Measurements from ENCODE around the gene SAMD14.
A peak's percentile ranks its signal among the peaks of the same experiment; 100 is the strongest.

Gene SAMD14

GRCh38 chr17:50097455-50097854, 32.5 kb downstream of the SAMD14 start:
- Mint-ChIP-seq H3K4me3 (no peak overlapping the region), H3K27me3 (no peaks in the 10 kb centered on the region), H3K27ac (no peak overlapping the region), H3K4me1 (peaks cover 26% of the 10 kb centered on the region), H3K9me3 (no peaks in the 10 kb centered on the region), H3K36me3 (ENCODE audit: low read depth) (no peaks in the 10 kb centered on the region)
- DNase-seq (no peak), ATAC-seq (no peak)

GRCh38 chr17:50096758-50097157, 33.2 kb downstream of the SAMD14 start:
- DNase-seq, result no peak
- H3K36me3 Mint-ChIP-seq (ENCODE audit: low read depth), result no peaks in the 10 kb centered on the region
- no peaks in the 10 kb centered on the region for H3K27me3 Mint-ChIP-seq
- no peaks in the 10 kb centered on the region for H3K9me3 Mint-ChIP-seq
- ATAC-seq, result no peak
- H3K4me3 Mint-ChIP-seq, result no peak overlapping the region
- no peak overlapping the region for H3K27ac Mint-ChIP-seq
- H3K4me1 Mint-ChIP-seq, result peaks cover 26% of the 10 kb centered on the region

- Mint-ChIP-seq H3K4me1 (peaks cover 26% of the 10 kb centered on the region), H3K27me3 (no peaks in the 10 kb centered on the region), H3K27ac (peak overlapping the region; percentile 70), H3K4me3 (peak overlapping the region; percentile 85), H3K9me3 (no peaks in the 10 kb centered on the region), H3K36me3 (ENCODE audit: low read depth) (no peaks in the 10 kb centered on the region)
- no peak for DNase-seq
- no peak for ATAC-seq
Observed at GRCh38 chr17:50096092-50096491, 33.9 kb downstream of the SAMD14 start.

DNA sequence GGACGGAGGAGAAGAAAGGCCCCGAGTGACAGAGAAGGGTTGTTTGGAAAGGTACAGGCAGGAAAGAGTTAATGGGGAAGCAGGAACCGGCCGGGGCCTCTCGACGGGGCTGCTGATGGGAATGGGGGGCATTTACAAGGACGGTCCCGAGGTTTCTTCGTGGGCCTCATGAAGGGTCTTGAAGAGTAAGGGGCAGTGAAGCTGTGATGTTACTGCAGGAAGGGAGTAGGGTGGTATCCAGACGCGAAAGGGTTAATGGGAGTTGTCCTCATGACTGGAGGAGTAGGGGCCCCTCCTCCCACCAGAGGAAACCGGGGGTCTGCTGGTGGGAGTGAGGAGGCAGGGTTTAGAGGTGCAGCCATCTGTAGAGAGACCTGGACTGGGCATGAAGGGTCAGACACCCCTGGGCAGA, 34.3 kb downstream of the SAMD14 start:
- no peaks in the 10 kb centered on the region for H3K27me3 Mint-ChIP-seq
- peak overlapping the region; percentile 85 for H3K4me3 Mint-ChIP-seq
- H3K4me1 Mint-ChIP-seq, result peaks cover 26% of the 10 kb centered on the region
- peak overlapping the region; percentile 70 for H3K27ac Mint-ChIP-seq
- ATAC-seq, result no peak
- DNase-seq, result no peak
- no peaks in the 10 kb centered on the region for H3K36me3 Mint-ChIP-seq (ENCODE audit: low read depth)
- H3K9me3 Mint-ChIP-seq, result no peaks in the 10 kb centered on the region

DNA sequence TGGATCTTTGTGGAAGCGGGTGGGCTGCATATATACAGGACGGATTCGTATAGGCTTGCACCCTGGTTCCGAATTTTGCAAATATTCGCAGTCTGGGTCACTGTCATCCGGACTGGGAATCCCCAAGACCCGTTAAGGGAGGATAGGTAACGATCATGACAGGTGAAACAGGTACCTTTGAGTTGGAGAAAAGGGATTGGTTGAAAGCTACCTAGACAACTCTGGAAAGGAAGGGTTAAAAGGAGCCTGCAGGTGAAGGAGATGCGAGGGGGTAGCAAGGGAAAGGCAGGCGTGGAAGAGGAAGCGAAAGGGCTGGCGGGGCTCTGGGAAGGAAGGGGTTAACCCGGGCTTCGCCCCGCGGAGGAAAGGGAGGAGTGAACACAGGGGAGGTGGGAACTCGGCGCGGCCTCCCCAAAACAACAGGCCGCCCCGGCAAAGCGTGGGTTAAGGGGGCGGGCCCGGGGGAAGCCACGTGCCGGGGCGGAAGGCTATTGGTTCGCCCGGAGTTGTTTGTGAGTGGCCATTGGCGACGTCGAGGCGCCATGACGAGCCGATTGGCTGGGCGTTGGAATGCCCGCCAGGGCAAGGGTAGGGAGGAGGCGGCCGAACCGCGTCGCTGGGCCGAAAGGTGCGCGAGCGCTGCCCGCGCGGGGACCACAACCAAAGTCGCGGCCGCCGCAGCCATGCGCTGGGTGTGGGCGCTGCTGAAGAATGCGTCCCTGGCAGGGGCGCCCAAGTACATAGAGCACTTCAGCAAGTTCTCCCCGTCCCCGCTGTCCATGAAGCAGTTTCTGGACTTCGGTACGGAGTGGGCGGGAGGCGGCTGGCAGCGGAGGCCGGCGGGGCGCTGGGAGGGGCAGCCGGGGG, 35.0 kb downstream of the SAMD14 start, which contains the start of gene PDK2:
TSS of gene PDK2 (plus strand) at position 599 of the 867 bp plus-strand sequence. CDS start at position 684, 85 bp downstream.
- Mint-ChIP-seq H3K4me1 (peaks cover 26% of the 10 kb centered on the region), H3K27me3 (no peaks in the 10 kb centered on the region), H3K9me3 (no peaks in the 10 kb centered on the region), H3K27ac (peak within 1 kb of the TSS; percentile 82), H3K36me3 (ENCODE audit: low read depth) (no peaks in the 10 kb centered on the region), H3K4me3 (peak within 1 kb of the TSS; percentile 85)
- ATAC-seq, result peak; percentile 96
- DNase-seq, result peak; percentile 93

DNA sequence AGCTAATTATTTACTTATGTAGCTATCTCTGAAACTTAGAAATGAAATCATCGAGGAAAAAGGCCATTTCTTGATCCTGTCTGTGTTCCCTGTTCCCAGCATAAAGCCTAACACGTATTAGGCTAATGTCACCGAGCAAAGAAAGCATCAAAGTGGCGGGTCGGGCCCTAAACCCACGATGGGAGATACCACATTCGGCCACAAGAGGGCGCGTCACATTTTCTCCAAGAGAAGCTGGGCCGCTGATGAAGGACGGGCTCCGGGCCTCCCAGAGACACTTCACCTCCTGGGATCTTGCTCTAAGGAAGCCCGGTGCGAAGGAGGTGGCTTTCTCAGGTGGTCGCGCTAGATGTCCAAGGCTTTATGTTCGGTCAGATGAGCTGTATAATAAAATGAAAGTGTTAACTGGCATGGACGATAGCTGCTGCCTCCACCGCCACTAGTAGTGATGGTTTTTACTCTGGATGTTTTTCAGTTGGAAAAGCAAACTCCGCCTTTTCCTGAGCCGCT, 35.7 kb downstream of the SAMD14 start:
- peak overlapping the region; percentile 82 for H3K27ac Mint-ChIP-seq
- H3K4me1 Mint-ChIP-seq, result peaks cover 23% of the 10 kb centered on the region
- H3K9me3 Mint-ChIP-seq, result no peaks in the 10 kb centered on the region
- ATAC-seq (peak; percentile 39), DNase-seq (peak; percentile 94)
- H3K4me3 Mint-ChIP-seq, result peak overlapping the region; percentile 85
- H3K27me3 Mint-ChIP-seq, result no peaks in the 10 kb centered on the region
- no peaks in the 10 kb centered on the region for H3K36me3 Mint-ChIP-seq (ENCODE audit: low read depth)

- ATAC-seq, result no peak
- no peak for DNase-seq
- Mint-ChIP-seq H3K27ac (no peak overlapping the region), H3K4me1 (peaks cover 23% of the 10 kb centered on the region), H3K36me3 (ENCODE audit: low read depth) (no peaks in the 10 kb centered on the region), H3K9me3 (no peaks in the 10 kb centered on the region), H3K27me3 (no peaks in the 10 kb centered on the region), H3K4me3 (peak overlapping the region; percentile 85)
Observed at GRCh38 chr17:50093807-50094206, 36.2 kb downstream of the SAMD14 start.

DNA sequence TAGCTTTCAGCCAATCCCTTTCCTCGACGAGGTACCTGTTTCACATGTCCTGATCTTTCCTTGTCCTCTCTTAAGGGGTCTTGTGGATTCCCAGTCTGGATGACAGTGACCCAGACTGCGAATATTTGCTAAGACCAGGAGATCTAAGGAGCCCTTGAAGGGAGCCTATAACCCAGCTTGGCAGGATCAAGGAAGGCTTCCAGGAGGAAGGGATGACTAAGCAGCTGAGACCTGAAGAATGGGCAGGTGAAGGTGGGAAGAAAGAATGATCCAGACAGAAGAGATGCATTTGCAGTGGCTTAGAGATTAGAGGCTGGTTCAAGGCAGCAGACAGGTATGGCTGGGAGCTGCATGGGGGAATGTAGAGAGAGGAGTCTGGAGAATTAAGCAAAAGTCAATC, 36.7 kb downstream of the SAMD14 start:
- peak overlapping the region; percentile 13 for H3K27ac Mint-ChIP-seq
- no peak for DNase-seq
- no peaks in the 10 kb centered on the region for H3K27me3 Mint-ChIP-seq
- H3K4me1 Mint-ChIP-seq, result peaks cover 23% of the 10 kb centered on the region
- no peaks in the 10 kb centered on the region for H3K9me3 Mint-ChIP-seq
- no peak for ATAC-seq
- H3K4me3 Mint-ChIP-seq, result no peak overlapping the region
- no peaks in the 10 kb centered on the region for H3K36me3 Mint-ChIP-seq (ENCODE audit: low read depth)

DNA sequence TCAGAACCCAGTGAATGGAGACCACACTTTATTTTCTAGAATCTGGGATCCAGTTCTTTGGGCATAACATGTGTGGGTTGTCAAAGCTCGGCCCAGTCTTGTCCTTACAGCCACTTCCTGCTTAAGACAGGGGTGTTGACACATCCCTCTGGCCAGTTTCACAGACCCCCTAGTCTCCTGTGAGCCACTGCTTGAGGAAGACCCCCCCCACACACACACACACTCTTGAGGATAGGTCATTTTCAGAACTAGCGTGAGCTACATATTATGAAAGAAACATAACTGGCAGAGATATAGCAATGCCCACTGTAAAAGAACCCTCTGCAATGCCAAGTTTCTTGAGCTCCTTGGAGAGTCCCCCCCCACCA, 38.1 kb downstream of the SAMD14 start:
- no peak overlapping the region for H3K4me3 Mint-ChIP-seq
- no peak overlapping the region for H3K27ac Mint-ChIP-seq
- H3K9me3 Mint-ChIP-seq, result no peaks in the 10 kb centered on the region
- no peak for ATAC-seq
- no peaks in the 10 kb centered on the region for H3K36me3 Mint-ChIP-seq (ENCODE audit: low read depth)
- peaks cover 23% of the 10 kb centered on the region for H3K4me1 Mint-ChIP-seq
- no peak for DNase-seq
- H3K27me3 Mint-ChIP-seq, result no peaks in the 10 kb centered on the region

- Mint-ChIP-seq H3K27me3 (no peaks in the 10 kb centered on the region), H3K4me3 (no peak overlapping the region), H3K9me3 (no peaks in the 10 kb centered on the region), H3K4me1 (peaks cover 22% of the 10 kb centered on the region), H3K36me3 (ENCODE audit: low read depth) (no peaks in the 10 kb centered on the region), H3K27ac (no peak overlapping the region)
- no peak for DNase-seq
- no peak for ATAC-seq
Observed at GRCh38 chr17:50090971-50091917, 38.7 kb downstream of the SAMD14 start.

GRCh38 chr17:50090071-50090470, 39.9 kb downstream of the SAMD14 start:
- no peak for ATAC-seq
- Mint-ChIP-seq H3K36me3 (ENCODE audit: low read depth) (no peaks in the 10 kb centered on the region), H3K4me1 (peaks cover 11% of the 10 kb centered on the region), H3K27me3 (no peaks in the 10 kb centered on the region), H3K4me3 (no peak overlapping the region), H3K27ac (no peak overlapping the region), H3K9me3 (no peaks in the 10 kb centered on the region)
- DNase-seq, result no peak

- no peak for ATAC-seq
- no peak for DNase-seq
- H3K27ac Mint-ChIP-seq, result no peak overlapping the region
- H3K4me3 Mint-ChIP-seq, result no peak overlapping the region
- no peaks in the 10 kb centered on the region for H3K36me3 Mint-ChIP-seq (ENCODE audit: low read depth)
- peaks cover 2% of the 10 kb centered on the region for H3K4me1 Mint-ChIP-seq
- no peaks in the 10 kb centered on the region for H3K27me3 Mint-ChIP-seq
- no peaks in the 10 kb centered on the region for H3K9me3 Mint-ChIP-seq
Observed at GRCh38 chr17:50088952-50089825, 40.8 kb downstream of the SAMD14 start.

DNA sequence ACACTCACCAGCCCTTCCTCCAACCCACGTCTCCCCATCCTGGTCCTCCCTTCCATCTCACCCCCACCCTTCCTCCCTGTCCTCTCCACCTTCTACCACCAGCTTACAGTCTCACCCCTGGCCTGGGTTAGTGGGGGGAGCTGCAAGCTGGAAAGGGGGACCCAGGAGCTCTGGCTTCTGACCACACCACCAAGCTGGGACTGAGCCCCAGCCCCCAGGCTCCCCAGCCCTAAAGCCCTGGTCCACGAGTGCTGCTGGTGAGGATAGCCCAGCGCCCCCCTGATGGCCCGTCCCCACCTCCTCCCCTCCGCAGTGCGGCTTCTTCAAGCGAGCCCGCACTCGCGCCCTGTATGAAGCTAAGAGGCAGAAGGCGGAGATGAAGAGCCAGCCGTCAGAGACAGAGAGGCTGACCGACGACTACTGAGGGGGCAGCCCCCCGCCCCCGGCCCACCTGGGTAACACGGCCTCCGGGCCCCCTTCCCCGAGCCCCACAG, 42.0 kb downstream of the SAMD14 start:
- ATAC-seq, result no peak
- H3K27ac Mint-ChIP-seq, result no peak overlapping the region
- H3K4me1 Mint-ChIP-seq, result no peaks in the 10 kb centered on the region
- no peaks in the 10 kb centered on the region for H3K36me3 Mint-ChIP-seq (ENCODE audit: low read depth)
- no peaks in the 10 kb centered on the region for H3K27me3 Mint-ChIP-seq
- no peak overlapping the region for H3K4me3 Mint-ChIP-seq
- no peak for DNase-seq
- no peaks in the 10 kb centered on the region for H3K9me3 Mint-ChIP-seq

All from activated naive CD8-positive, alpha-beta T cell treated with anti-CD3 and anti-CD28 coated beads, Interleukin-2, amount 50 U/mL, for 24 hours (primary cell).